MCF 10A (cell line): ENCODE measurements around the gene CTRL. TPM values are rescaled to one million over a fixed set of nuclear protein-coding genes. Genes with fewer than 3 reads are reported as not detected.

Experiments
- BruUV-seq: library from RNA; stranded (reverse); fragments of 400-500 nt; replicated peaks from 2 replicates; lab custom pipeline; 2021; lab: Mats Ljungman, UMichigan
- CTCF ChIA-PET: fragments of 300-600 bp; sonication (Branson Sonifier 250); formaldehyde crosslinking; extraction: SDS; loops from one replicate; lab custom pipeline; 2021; ENCODE audit warnings: antibody characterized with exemption, inconsistent platforms; lab: Yijun Ruan, JAX
- POLR2A ChIA-PET: fragments of 300-600, 350-650 bp; sonication (Branson Sonifier 250); formaldehyde crosslinking; extraction: SDS; loops from one replicate; lab custom pipeline; 2020; ENCODE audit warnings: antibody characterized with exemption, inconsistent platforms; lab: Yijun Ruan, JAX
- DNase-seq: peaks from one replicate; pipeline ENCODE4 v3.0.0-alpha.2; 2018; ENCODE audit not compliant: unreplicated experiment
- H3K27ac Mint-ChIP-seq: one replicate; pipeline ENCODE4 v1.8.0; 2022; ENCODE audit warnings: mild to moderate bottlenecking, low read depth, mixed read lengths; ENCODE audit not compliant: unreplicated experiment
- H3K27me3 Mint-ChIP-seq: one replicate; pipeline ENCODE4 v1.8.0; 2022; ENCODE audit warnings: mixed read lengths; ENCODE audit not compliant: insufficient read depth, unreplicated experiment
- H3K36me3 Mint-ChIP-seq: one replicate; pipeline ENCODE4 v1.8.0; 2022; ENCODE audit warnings: mild to moderate bottlenecking, moderate library complexity, mixed read lengths; ENCODE audit not compliant: insufficient read depth, unreplicated experiment
- H3K4me1 Mint-ChIP-seq: one replicate; pipeline ENCODE4 v1.8.0; 2022; ENCODE audit warnings: mixed read lengths; ENCODE audit not compliant: insufficient read depth, unreplicated experiment
- H3K4me3 Mint-ChIP-seq: one replicate; pipeline ENCODE4 v1.8.0; 2022; ENCODE audit warnings: mild to moderate bottlenecking, moderate library complexity, mixed read lengths; ENCODE audit not compliant: unreplicated experiment
- H3K9me3 Mint-ChIP-seq: one replicate; pipeline ENCODE4 v1.8.0; 2022; ENCODE audit warnings: mixed read lengths; ENCODE audit not compliant: unreplicated experiment
- CTCF ChIP-seq: fragments of 200-600 bp; IDR thresholded peaks from one replicate; pipeline ENCODE4 v1.8.0; 2022; ENCODE audit warnings: antibody characterized with exemption, mild to moderate bottlenecking; ENCODE audit not compliant: unreplicated experiment
- intact Hi-C: fragments of 100-400 bp; cut with micrococcal nuclease; formaldehyde crosslinking; loops from 2 replicates; pipeline ENCODE4 v1.14.1; 2022
- total RNA-seq: library from RNA; stranded (reverse); gene quantifications from 2 replicates; pipeline ENCODE4 v1.2.3, GENCODE V29; 2022

CTRL gene
- total RNA-seq, 1 experiment from 2014 or later, result 1.6 TPM

DNA sequence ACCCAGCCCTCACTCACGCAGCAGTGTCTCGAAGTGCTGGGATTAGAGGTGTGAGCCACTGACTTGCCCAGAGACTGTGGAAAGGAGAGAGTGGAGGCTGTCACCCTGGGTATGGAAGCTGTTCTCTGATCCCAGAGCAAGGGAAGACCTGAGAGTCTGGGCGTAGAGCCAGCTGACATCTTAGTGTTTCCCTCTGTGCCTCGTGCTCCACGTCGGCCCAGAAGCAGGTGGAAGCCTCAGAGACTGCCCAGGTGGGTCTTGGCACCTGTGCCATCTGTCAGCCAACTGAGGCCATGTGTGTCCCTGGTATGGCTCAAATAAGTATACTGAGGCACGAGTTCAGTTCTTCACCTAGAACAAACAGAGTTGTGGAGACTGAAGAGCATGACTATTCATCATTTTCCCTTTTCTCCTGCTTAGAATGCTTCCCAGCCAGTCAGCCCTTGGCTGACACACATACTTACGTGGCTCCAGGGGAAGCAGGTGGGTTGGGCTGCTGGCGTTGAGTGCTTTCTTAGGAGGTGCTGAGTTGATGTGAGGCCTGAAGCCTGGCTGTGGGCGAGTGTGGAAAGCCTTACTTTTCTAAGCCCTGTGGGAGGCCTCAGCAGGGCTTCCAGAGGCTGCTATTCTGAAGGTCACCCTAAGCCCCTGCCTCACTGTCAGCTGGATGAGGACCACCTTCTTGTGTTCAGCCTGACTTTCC is 8.1 kb downstream of the CTRL start:
- intact Hi-C loops, result no loop called here
- H3K27ac Mint-ChIP-seq, result no peak overlapping the region
- H3K36me3 Mint-ChIP-seq, result peaks cover 13% of the 10 kb centered on the region
- H3K9me3 Mint-ChIP-seq, result no peaks in the 10 kb centered on the region
- DNase-seq, result no peak
- H3K4me1 Mint-ChIP-seq, result no peaks in the 10 kb centered on the region
- H3K4me3 Mint-ChIP-seq, result no peak overlapping the region
- ChIA-PET CTCF (interaction anchor here (0.7 to 2.5 kb wide), 6 partner anchors 19 to 404 kb away, joined by 3 to 11 read pairs (median 4); no protein-coding TSS in a partner anchor), POLR2A (interaction anchor here (1.5 to 3.6 kb wide), 2 partner anchors 11 to 30 kb away, joined by 3 to 21 read pairs; no protein-coding TSS in a partner anchor)
- no peaks in the 10 kb centered on the region for H3K27me3 Mint-ChIP-seq
- no TSS peak for BruUV-seq
- TF ChIP-seq CTCF, result no peak

DNA sequence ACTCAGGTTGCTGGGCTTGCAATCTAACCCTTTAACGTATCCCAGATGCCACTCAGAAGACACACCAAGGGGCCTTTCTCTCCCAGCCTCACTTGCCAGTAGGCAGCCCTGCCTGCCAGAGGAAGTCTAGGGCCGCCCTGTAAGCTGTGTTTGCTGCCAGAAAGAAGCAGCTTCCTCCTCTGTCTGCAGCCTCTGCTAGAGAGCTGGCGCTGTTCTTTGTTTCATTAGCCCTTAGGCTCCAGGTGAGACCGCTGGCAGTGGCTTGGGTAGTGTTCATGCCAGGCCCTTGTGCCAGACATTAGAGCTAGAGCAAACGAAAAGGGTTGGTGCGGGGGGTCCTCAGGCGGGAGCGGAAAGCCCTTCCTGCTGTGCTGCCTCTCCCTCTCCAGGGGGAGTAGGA is 8.9 kb downstream of the CTRL start:
- Mint-ChIP-seq H3K27ac (no peak overlapping the region), H3K36me3 (peaks cover 15% of the 10 kb centered on the region), H3K4me1 (peaks cover 5% of the 10 kb centered on the region), H3K27me3 (no peaks in the 10 kb centered on the region), H3K4me3 (no peak overlapping the region), H3K9me3 (no peaks in the 10 kb centered on the region)
- no peak for DNase-seq
- TF ChIP-seq CTCF, result no peak
- BruUV-seq, result no TSS peak
- ChIA-PET CTCF (interaction anchor here (0.7 to 2.1 kb wide), 6 partner anchors 13 to 117 kb away, joined by 3 to 11 read pairs (median 4); no protein-coding TSS in a partner anchor), POLR2A (interaction anchor here (1.5 kb wide), 1 partner anchor 29 kb away, joined by 3 read pairs; no protein-coding TSS in a partner anchor)
- intact Hi-C loops, result no loop called here

- TF ChIP-seq CTCF, result no peak
- no TSS peak for BruUV-seq
- intact Hi-C loops, result no loop called here
- Mint-ChIP-seq H3K9me3 (no peaks in the 10 kb centered on the region), H3K4me3 (no peak overlapping the region), H3K4me1 (peaks cover 10% of the 10 kb centered on the region), H3K27ac (no peak overlapping the region), H3K36me3 (peaks cover 15% of the 10 kb centered on the region), H3K27me3 (no peaks in the 10 kb centered on the region)
- no peak for DNase-seq
- CTCF ChIA-PET, result interaction anchor here (0.7 to 2.1 kb wide), 5 partner anchors 13 to 118 kb away, joined by 3 to 11 read pairs (median 3); no protein-coding TSS in a partner anchor
- POLR2A ChIA-PET, result no interaction called here
Measured at GRCh38 chr16:67922221-67922620, 9.4 kb downstream of the CTRL start.

GRCh38 chr16:67919622-67920221 is 11.9 kb downstream of the CTRL start:
- ChIA-PET POLR2A (interaction anchor here (0.6 kb wide), 1 partner anchor 109 kb away, joined by 3 read pairs; no protein-coding TSS in a partner anchor), CTCF (interaction anchor here (0.8 to 1.6 kb wide), 5 partner anchors 9 to 103 kb away, joined by 3 to 8 read pairs (median 4); partner anchors contain the start of gene NRN1L)
- H3K27me3 Mint-ChIP-seq, result no peaks in the 10 kb centered on the region
- no peak for TF ChIP-seq CTCF
- no peak overlapping the region for H3K4me3 Mint-ChIP-seq
- H3K4me1 Mint-ChIP-seq, result peaks cover 15% of the 10 kb centered on the region
- no peak for DNase-seq
- H3K27ac Mint-ChIP-seq, result no peak overlapping the region
- intact Hi-C loops, result loop anchor here (5.0 kb wide), 1 partner anchor 77 kb away; the partner anchor contains the start of gene THAP11
- peaks cover 15% of the 10 kb centered on the region for H3K36me3 Mint-ChIP-seq
- no peaks in the 10 kb centered on the region for H3K9me3 Mint-ChIP-seq
- no TSS peak for BruUV-seq
